WTC11 (cell line): ENCODE results near the gene ZNF202.

Source experiments
- ATF1 ChIP-seq: sonication (generic); formaldehyde crosslinking; IDR thresholded peaks from 2 replicates; pipeline ENCODE4 v1.8.1; 2023; ENCODE audit warnings: mild to moderate bottlenecking, moderate library complexity, missing genetic modification reagents
- CREM ChIP-seq: sonication (generic); formaldehyde crosslinking; IDR thresholded peaks from 2 replicates; pipeline ENCODE4 v1.8.1; 2022; ENCODE audit warnings: mild to moderate bottlenecking, missing genetic modification reagents, moderate library complexity
- CTCF ChIP-seq: fragments of 200-600 bp; IDR thresholded peaks from 2 replicates; pipeline ENCODE4 v1.8.0; 2022; ENCODE audit warnings: antibody characterized with exemption
- FOXP4 ChIP-seq: sonication (generic); formaldehyde crosslinking; IDR thresholded peaks from 2 replicates; pipeline ENCODE4 v1.8.0; 2022; ENCODE audit warnings: mild to moderate bottlenecking, missing genetic modification reagents
- JUN ChIP-seq: sonication (generic); formaldehyde crosslinking; IDR thresholded peaks from 2 replicates; pipeline ENCODE4 v1.8.0; 2023; ENCODE audit warnings: mild to moderate bottlenecking, missing genetic modification reagents
- NFE2L1 ChIP-seq: sonication (generic); formaldehyde crosslinking; IDR thresholded peaks from 2 replicates; pipeline ENCODE4 v1.8.1; 2023; ENCODE audit warnings: missing genetic modification reagents
- SMAD3 ChIP-seq: sonication (generic); formaldehyde crosslinking; IDR thresholded peaks from 2 replicates; pipeline ENCODE4 v1.8.0; 2022; ENCODE audit warnings: missing genetic modification reagents, mild to moderate bottlenecking, borderline replicate concordance
- ZNF423 ChIP-seq: fragments of 250-450 bp; sonication (Bioruptor Pico); IDR thresholded peaks from 2 replicates; pipeline ENCODE4 v2.1.2; 2022; ENCODE audit warnings: mild to moderate bottlenecking, moderate library complexity
- TF ChIP-seq, protein P1 (sequence below): sonication (generic); formaldehyde crosslinking; IDR thresholded peaks from 2 replicates; pipeline ENCODE4 v1.8.0; 2022; ENCODE audit warnings: mild to moderate bottlenecking, missing genetic modification reagents
- TF ChIP-seq, protein P2 (sequence below): sonication (generic); formaldehyde crosslinking; IDR thresholded peaks from 2 replicates; pipeline ENCODE4 v1.8.0; 2022; ENCODE audit warnings: missing genetic modification reagents

GRCh38 chr11:123674297-123674696 lies 67.2 kb downstream of the ZNF202 start:
- TF ChIP-seq, protein P1, sequence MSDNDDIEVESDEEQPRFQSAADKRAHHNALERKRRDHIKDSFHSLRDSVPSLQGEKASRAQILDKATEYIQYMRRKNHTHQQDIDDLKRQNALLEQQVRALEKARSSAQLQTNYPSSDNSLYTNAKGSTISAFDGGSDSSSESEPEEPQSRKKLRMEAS, result no peak
- TF ChIP-seq ZNF423 (CRISPR knock-in tag) (no peak), CTCF (no peak), ATF1 (CRISPR knock-in tag) (no peak), FOXP4 (CRISPR knock-in tag) (no peak), CREM (CRISPR knock-in tag) (no peak), SMAD3 (CRISPR knock-in tag) (no peak), JUN (CRISPR knock-in tag) (no peak), NFE2L1 (no peak)
- TF ChIP-seq, protein P2, sequence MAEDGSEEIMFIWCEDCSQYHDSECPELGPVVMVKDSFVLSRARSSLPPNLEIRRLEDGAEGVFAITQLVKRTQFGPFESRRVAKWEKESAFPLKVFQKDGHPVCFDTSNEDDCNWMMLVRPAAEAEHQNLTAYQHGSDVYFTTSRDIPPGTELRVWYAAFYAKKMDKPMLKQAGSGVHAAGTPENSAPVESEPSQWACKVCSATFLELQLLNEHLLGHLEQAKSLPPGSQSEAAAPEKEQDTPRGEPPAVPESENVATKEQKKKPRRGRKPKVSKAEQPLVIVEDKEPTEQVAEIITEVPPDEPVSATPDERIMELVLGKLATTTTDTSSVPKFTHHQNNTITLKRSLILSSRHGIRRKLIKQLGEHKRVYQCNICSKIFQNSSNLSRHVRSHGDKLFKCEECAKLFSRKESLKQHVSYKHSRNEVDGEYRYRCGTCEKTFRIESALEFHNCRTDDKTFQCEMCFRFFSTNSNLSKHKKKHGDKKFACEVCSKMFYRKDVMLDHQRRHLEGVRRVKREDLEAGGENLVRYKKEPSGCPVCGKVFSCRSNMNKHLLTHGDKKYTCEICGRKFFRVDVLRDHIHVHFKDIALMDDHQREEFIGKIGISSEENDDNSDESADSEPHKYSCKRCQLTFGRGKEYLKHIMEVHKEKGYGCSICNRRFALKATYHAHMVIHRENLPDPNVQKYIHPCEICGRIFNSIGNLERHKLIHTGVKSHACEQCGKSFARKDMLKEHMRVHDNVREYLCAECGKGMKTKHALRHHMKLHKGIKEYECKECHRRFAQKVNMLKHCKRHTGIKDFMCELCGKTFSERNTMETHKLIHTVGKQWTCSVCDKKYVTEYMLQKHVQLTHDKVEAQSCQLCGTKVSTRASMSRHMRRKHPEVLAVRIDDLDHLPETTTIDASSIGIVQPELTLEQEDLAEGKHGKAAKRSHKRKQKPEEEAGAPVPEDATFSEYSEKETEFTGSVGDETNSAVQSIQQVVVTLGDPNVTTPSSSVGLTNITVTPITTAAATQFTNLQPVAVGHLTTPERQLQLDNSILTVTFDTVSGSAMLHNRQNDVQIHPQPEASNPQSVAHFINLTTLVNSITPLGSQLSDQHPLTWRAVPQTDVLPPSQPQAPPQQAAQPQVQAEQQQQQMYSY, result no peak
